Subcutaneous abdominal adipose tissue (tissue), 5 donors: ENCODE data around the gene VAC14.

ENCODE experiments used
- H3K27ac ChIP-seq: one replicate; pipeline ENCODE4 v1.7.0; 2013; ENCODE audit warnings: low read depth, mild to moderate bottlenecking, inconsistent platforms, low read length, moderate library complexity
- H3K27me3 ChIP-seq, 5 donors: one replicate each; pipeline ENCODE4 v1.7.0; 2013; ENCODE audit warnings: low read length in 5 of 5, inconsistent platforms in 1 of 5; ENCODE audit not compliant: control insufficient read depth in 5 of 5, insufficient read depth in 4 of 5
- H3K36me3 ChIP-seq, 5 donors: one replicate each; pipeline ENCODE4 v1.7.0; 2013; ENCODE audit warnings: low read length in 5 of 5; ENCODE audit not compliant: control insufficient read depth in 5 of 5, insufficient read depth in 5 of 5
- H3K4me1 ChIP-seq, 5 donors: one replicate each; pipeline ENCODE4 v1.7.0; 2013; ENCODE audit warnings: low read length in 5 of 5, mild to moderate bottlenecking in 3 of 5, moderate library complexity in 1 of 5; ENCODE audit not compliant: control insufficient read depth in 5 of 5, insufficient read depth in 5 of 5
- H3K4me3 ChIP-seq, 5 donors: one replicate each; pipeline ENCODE4 v1.7.0; 2013; ENCODE audit warnings: low read length in 5 of 5, low read depth in 1 of 5
- H3K9ac ChIP-seq, 5 donors: one replicate each; pipeline ENCODE4 v1.7.0; 2013; ENCODE audit warnings: low read length in 5 of 5, mild to moderate bottlenecking in 4 of 5, moderate library complexity in 3 of 5
- H3K9me3 ChIP-seq, 5 donors: one replicate each; pipeline ENCODE4 v1.7.0; 2013; ENCODE audit warnings: low read length in 5 of 5; ENCODE audit not compliant: control insufficient read depth in 5 of 5
- donor health status: healthy.
- donor health status: healthy.
- donor health status: healthy.
- donor health status: healthy.
- donor health status: healthy.

Gene VAC14

GRCh38 chr16:70691223-70692129 lies 109.5 kb downstream of the VAC14 start:
- H3K27ac ChIP-seq: peak overlapping the region; percentile 82
- no peaks in the 10 kb centered on the region for H3K9me3 ChIP-seq
- H3K4me1 ChIP-seq: peaks cover 30 to 99% (median 88%) of the 10 kb centered on the region in 5 donors
- H3K4me3 ChIP-seq: no peak overlapping the region
- H3K9ac ChIP-seq: peak overlapping the region; percentile 13 to 71 (median 33)
- H3K36me3 ChIP-seq: peaks cover 0 to 28% (median 0%) of the 10 kb centered on the region in 5 donors
- H3K27me3 ChIP-seq: no peaks in the 10 kb centered on the region

- Histone ChIP-seq H3K27me3 (no peaks in the 10 kb centered on the region), H3K9me3 (no peaks in the 10 kb centered on the region), H3K9ac (peak overlapping the region in 1 of 5 donors; percentile 57), H3K27ac (peak overlapping the region; percentile 82), H3K36me3 (peaks cover 0 to 22% (median 0%) of the 10 kb centered on the region in 5 donors), H3K4me1 (peaks cover 25 to 93% (median 85%) of the 10 kb centered on the region in 5 donors), H3K4me3 (no peak overlapping the region)
Observed at GRCh38 chr16:70689970-70690891, 110.7 kb downstream of the VAC14 start.

- Histone ChIP-seq H3K9me3 (no peaks in the 10 kb centered on the region), H3K9ac (no peak overlapping the region), H3K4me1 (peaks cover 28 to 94% (median 91%) of the 10 kb centered on the region in 5 donors), H3K4me3 (no peak overlapping the region), H3K36me3 (peaks cover 0 to 19% (median 0%) of the 10 kb centered on the region in 5 donors), H3K27ac (peak overlapping the region; percentile 75), H3K27me3 (no peaks in the 10 kb centered on the region)
Observed at GRCh38 chr16:70689035-70689969, 111.7 kb downstream of the VAC14 start.

GRCh38 chr16:70688246-70688742 lies 112.7 kb downstream of the VAC14 start:
- Histone ChIP-seq H3K4me3 (peak overlapping the region in 2 of 5 donors; percentile 16 to 28), H3K27ac (peak overlapping the region; percentile 75), H3K36me3 (peaks cover 0 to 10% (median 0%) of the 10 kb centered on the region in 5 donors), H3K9ac (peak overlapping the region in 1 of 5 donors; percentile 41), H3K27me3 (no peaks in the 10 kb centered on the region), H3K9me3 (no peaks in the 10 kb centered on the region), H3K4me1 (peaks cover 28 to 93% (median 89%) of the 10 kb centered on the region in 5 donors)

- no peaks in the 10 kb centered on the region for H3K9me3 ChIP-seq
- H3K4me1 ChIP-seq: peaks cover 25 to 92% (median 87%) of the 10 kb centered on the region in 5 donors
- peak overlapping the region in 1 of 5 donors; percentile 10 for H3K9ac ChIP-seq
- peak overlapping the region; percentile 75 for H3K27ac ChIP-seq
- H3K4me3 ChIP-seq: no peak overlapping the region
- H3K36me3 ChIP-seq: peaks cover 0 to 7% (median 0%) of the 10 kb centered on the region in 5 donors
- no peaks in the 10 kb centered on the region for H3K27me3 ChIP-seq
Observed at GRCh38 chr16:70687671-70688245, 113.2 kb downstream of the VAC14 start.

GRCh38 chr16:70687102-70687511 lies 113.9 kb downstream of the VAC14 start:
- H3K4me3 ChIP-seq: no peak overlapping the region
- H3K9ac ChIP-seq: no peak overlapping the region
- H3K4me1 ChIP-seq: peaks cover 23 to 92% (median 87%) of the 10 kb centered on the region in 5 donors
- no peaks in the 10 kb centered on the region for H3K27me3 ChIP-seq
- H3K9me3 ChIP-seq: no peaks in the 10 kb centered on the region
- peak overlapping the region; percentile 75 for H3K27ac ChIP-seq
- peaks cover 0 to 3% (median 0%) of the 10 kb centered on the region in 5 donors for H3K36me3 ChIP-seq

GRCh38 chr16:70686376-70687101 lies 114.4 kb downstream of the VAC14 start:
- Histone ChIP-seq H3K9ac (peak overlapping the region in 3 of 5 donors; percentile 33 to 73 (median 68)), H3K27ac (peak overlapping the region; percentile 75), H3K27me3 (no peaks in the 10 kb centered on the region), H3K36me3 (peaks cover 0 to 3% (median 0%) of the 10 kb centered on the region in 5 donors), H3K4me3 (peak overlapping the region in 4 of 5 donors; percentile 39 to 78 (median 50)), H3K9me3 (no peaks in the 10 kb centered on the region), H3K4me1 (peaks cover 20 to 92% (median 87%) of the 10 kb centered on the region in 5 donors)

GRCh38 chr16:70685938-70686375 lies 115.0 kb downstream of the VAC14 start, which contains the start of gene MTSS2:
TSS of gene MTSS2 (minus strand) at chr16:70686053. CDS start at chr16:70685791, 262 bp downstream.
- H3K36me3 ChIP-seq: peaks cover 0 to 3% (median 0%) of the 10 kb centered on the region in 5 donors
- peak within 1 kb of the TSS; percentile 75 to 80 (median 76) for H3K4me3 ChIP-seq
- peaks cover 19 to 92% (median 87%) of the 10 kb centered on the region in 5 donors for H3K4me1 ChIP-seq
- H3K27me3 ChIP-seq: no peaks in the 10 kb centered on the region
- no peaks in the 10 kb centered on the region for H3K9me3 ChIP-seq
- peak within 1 kb of the TSS; percentile 75 for H3K27ac ChIP-seq
- peak within 1 kb of the TSS in 4 of 5 donors; percentile 68 to 77 (median 72) for H3K9ac ChIP-seq
